HG03039 (cell line): ENCODE data around the gene PPARA.

Source experiments
- ATAC-seq: cut with Tn5 transposase; IDR thresholded peaks from one replicate; pipeline ENCODE4 v1.9.1; 2021; ENCODE audit warnings: mild to moderate bottlenecking, moderate library complexity; ENCODE audit not compliant: unreplicated experiment

Gene PPARA

GRCh38 chr22:46269564-46269963 is 119.2 kb downstream of the PPARA start:
- ATAC-seq = no peak

DNA sequence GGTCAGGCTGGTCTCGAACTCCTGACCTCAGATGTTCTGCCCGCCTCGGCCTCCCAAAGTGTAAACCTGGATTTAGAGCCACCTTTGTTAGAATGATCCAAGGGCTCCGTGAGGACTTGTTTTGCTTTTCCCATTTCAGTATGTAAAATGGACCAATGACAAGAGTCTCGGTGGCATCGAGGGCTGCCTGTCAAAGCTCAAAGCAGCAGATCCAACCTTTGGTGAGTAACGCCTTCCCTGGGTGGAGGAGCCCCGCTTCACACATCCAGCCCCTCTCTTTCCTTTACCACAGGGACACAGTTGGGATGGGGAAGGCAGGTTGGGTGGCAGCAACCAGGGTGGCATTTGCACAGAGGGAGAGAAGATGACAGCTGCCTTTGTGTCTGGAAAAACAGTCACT is 121.9 kb downstream of the PPARA start:
- no peak for ATAC-seq

GRCh38 chr22:46272762-46273431 is 122.6 kb downstream of the PPARA start:
- ATAC-seq = no peak

GRCh38 chr22:46273432-46274148 is 123.3 kb downstream of the PPARA start:
- ATAC-seq = no peak

DNA sequence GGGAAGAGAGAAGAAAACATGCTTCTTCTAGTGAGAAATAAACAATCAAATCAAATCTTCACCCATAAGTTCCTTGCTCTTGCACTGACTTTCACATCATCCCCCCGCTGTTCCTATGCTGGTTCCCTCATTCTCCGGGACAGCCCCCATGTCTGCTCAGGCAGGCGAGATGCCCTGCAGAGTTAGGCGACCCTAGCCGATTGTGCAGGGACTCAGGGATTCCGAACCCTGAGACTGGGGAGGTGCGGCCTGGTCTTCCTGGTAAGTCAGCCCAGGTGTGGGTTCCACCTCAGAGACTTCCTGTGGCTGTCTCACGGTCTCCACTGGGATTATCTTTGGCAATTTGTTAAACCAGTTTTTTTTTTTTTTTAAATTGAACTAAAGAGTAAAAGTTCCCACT is 124.1 kb downstream of the PPARA start:
- no peak for ATAC-seq

DNA sequence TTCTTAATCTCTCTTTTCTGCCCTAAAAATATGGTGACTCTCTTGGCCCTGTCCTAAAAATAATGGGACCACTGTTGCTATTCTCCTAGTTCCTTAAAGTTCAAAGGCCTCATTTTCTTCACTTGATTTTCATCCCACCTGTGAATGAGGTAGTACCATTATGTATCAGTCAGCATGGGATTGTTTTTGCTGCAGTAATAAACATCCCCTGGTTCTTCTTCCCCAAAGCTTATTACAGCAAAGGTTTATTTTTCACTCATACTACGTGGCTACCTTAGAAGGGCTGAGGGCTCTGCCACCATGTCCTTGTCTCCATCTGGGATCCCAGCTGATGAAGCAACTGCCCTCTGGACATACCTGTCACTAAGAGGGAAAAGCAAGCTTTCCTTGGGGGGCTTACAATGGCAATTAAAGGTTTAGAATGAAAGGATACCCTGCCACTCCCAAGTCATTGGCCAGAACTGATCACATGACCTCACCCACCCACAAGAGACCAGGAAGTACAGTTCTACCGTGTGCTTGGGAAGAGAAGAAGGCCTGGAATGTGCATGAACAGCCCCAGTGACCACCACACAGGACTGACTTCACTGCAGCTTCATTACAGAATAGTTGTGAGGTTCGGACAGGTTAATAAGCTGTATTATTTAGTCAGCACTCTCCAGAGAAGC is 125.3 kb downstream of the PPARA start:
- ATAC-seq = no peak

- no peak for ATAC-seq
Observed at GRCh38 chr22:46276563-46276962, 126.2 kb downstream of the PPARA start.

DNA sequence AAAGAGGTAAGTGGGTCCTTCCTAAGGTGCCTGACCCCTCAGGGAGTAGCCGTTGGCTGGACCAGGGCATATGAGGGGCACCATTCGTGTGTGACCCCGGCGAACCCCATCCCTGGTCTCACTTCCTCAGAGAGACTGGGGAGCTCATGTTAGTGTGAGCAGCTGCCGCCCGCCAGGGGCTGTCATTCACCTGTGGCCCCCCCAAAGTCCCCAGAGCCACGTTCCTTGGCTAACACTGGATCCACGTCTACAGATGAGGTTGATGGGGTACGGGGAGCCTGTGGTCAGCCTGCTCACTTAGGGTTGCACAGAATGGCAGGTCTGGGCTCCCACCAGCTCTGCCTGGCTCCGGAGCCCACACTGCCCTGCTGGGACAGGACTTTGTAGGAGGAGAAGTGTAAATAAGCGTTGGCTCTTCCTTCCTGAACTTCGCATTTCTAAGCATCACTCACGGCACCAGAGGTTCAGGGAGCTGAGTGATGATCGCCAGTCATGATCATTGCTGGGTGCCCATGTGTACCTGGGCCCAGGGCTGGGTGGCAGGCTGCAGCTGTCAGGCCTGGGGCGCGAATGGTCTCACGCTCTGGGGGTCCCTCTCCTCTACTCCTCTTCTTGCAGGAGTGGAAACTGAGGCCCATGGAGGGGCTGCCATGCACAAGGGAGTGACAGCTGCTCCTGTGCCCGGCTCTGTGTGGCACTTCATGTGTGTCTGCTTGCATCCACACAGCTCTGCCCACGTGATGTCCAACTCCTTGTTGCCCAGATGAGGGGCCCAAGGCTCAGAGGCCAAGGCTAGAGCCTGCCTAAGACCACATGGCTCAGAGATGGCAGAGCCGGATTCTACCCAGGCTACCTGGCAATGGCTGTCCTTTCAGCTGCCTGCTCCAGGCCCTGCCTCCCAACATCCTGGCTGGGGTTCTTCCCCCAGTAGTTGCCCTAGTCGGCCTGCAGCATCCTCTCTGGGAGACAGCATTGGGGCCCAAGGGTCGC is 128.6 kb downstream of the PPARA start:
- no peak for ATAC-seq

DNA sequence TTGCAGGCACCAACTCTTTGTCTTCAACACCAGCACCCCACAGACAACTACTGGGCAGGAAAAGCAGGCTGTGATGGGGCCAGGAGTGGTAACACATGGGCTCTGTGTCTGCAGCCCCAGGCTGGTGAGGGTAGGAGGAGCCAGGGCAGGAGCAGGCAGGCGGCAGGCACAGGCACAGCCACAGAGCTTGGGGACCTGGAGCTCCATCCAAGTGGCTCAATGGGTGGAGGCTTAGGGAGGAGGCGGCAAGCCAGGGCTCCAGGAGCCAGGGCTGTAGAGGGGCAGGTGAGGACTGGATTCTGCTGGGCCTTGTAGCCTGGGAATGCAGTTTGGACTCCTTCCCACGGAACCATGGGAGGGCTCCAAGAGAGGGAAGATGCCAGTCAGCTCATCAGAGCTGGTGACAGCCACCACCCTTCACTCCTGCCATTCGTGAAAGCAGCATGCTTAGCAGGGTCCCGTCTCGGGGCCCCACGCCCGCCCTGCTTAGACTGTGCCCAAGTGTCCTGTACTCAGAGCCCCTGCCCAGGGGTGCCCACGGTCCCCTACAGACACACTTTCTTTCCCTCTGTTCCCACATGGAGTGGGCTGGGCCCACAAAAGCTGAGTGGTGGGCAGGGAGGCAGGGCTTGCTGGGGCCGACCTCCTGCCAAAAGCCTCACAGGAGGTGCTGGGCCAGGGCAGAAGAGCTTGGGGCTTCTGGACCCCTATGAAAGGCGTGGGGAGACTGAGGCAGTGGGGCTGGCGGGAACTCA is 129.9 kb downstream of the PPARA start:
- ATAC-seq = no peak

GRCh38 chr22:46280999-46281623 is 130.8 kb downstream of the PPARA start:
- ATAC-seq = no peak

DNA sequence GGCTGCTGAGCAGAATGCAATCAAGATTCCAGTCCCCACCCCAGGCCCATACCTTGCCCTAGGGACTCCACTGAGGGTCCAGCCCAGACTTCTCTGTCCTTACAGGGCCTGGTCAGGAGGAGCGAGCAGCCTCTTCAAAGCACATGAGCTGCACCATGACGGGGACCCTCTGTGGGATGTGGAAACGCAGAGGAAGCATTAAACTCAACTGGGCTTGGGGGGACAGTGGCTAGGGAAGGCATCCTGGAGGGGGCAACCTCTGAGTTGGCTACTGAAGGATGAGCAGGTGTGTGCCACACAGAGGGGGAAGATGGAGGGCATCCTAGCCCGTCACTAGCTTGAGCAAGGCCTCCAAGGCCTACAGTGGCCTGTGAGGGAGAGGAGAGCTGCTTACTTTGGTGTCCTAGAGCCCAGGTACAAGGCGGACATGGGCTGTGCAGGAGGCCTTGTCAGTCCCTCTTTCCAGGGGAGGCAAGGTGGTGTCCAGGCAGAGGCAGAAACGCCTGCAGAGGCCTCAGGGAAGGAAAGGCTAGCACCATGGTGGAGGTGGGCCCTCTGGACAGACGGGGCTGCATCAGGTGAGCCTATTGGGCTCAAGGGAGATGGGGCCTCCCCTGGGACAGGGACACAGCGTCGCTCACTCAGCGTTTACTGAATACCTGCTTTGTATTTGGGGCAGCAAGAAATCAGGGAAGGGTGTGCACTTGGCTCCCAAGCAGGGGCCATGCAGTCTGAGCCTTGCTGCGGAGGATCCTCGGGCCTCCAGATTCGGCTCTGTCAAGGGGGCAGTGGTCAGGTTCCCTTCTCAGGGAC is 131.7 kb downstream of the PPARA start:
- no peak for ATAC-seq

DNA sequence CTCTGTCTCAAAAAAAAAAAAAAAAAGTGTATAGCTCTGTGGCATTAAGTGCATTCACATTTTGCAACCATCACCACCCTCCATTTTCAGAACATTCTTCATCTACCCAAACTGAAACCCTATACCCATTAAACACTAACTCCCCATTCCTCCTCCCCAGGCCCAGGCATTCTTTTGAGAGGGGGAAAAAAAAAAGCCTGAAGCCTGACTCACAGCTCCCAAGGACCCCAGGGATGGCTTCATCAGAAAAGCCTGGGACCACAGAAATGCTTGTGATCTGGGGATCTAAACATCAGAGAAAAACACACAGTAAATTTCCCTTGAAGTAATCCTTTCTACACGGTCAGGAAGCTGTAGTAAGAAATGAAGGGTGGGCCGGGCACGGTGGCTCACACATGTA is 135.7 kb downstream of the PPARA start:
- ATAC-seq = no peak

GRCh38 chr22:46286941-46287872 is 136.9 kb downstream of the PPARA start:
- no peak for ATAC-seq

GRCh38 chr22:46287873-46288751 is 137.8 kb downstream of the PPARA start:
- ATAC-seq = no peak

GRCh38 chr22:46288846-46289243 is 138.5 kb downstream of the PPARA start:
- ATAC-seq = no peak

GRCh38 chr22:46289244-46289891 is 139.0 kb downstream of the PPARA start:
- ATAC-seq = no peak
